Stromal cell of bone marrow (primary cell): Measurements from ENCODE around the gene EML6.
A peak's percentile ranks its signal among the peaks of the same experiment; 100 is the strongest.

Source experiments
- DNase-seq: peaks from one replicate; pipeline ENCODE4 v3.0.0-alpha.2; 2012; ENCODE audit warnings: low read depth

Gene EML6

DNA sequence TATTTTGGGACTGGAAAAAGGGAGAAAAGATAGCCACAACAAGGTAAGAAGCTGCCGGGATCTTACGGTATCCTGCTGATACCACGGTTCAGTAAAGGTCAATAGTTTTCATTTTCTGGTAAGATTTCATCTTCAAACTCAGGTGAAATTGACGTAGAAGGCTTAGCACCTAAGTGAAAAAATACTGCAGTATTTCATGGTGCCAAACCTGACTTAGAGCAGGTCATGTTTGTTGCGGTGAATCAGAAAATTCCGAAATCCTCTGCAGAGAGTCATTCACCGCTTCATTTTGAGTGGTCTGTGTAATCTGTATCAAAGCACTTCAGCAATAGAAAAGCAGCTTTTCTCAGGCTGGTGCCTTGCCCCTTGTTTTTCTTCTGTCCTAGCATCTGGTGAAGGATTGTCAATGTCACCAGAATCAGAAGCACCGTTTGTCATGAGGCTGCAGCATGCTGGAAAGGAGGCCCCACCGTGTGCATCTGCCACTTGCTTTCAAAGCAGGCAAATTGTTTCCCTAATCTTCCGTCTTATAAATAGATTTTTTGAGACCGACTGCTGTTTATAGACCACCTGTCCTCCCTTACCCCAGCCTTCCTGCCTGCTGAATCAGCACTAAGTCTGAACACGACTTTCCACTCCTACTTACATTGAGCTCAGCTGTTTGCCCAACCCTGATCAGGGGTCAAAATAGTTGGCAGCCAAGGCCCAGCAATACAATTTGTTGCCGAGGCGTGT is 156.3 kb downstream of the EML6 start:
- no peak for DNase-seq

DNA sequence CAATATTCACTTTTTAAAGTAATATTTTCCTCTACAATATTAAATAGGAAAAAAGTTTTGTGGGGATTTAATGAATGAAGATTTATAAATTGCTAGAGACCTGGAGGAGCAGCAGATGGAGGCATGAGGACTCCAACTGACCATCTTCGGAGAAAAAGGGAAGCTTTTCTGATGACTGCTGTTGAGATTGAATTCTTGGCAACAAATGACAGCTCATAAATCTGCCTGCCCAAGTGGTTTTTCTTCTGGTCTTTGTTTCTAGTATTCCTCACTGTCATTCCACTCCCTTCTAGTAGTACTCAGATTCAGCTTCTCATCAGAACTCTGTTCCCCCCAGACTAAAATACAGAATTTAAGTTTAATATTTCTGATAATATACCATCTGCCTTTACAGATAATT is 157.0 kb downstream of the EML6 start:
- DNase-seq, result no peak

DNA sequence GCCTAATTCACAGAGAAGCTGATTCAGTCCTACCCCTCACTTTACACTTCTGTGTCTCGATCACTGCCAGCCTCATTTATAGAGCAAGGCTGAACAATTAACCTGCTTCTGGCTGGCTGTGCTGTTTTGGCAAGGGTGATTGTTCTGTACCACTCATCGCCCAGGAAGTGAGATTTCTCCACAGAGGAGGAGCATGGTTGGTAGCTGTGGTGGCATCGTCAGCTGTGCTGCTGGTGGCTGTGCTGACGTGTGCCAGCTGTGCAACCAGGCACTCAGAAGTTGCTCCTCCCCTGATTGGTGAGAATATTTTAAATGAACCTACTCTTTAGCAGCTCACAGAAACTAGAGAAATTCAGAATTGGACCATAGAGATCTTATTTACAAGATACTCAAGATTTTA is 158.3 kb downstream of the EML6 start:
- no peak for DNase-seq

DNA sequence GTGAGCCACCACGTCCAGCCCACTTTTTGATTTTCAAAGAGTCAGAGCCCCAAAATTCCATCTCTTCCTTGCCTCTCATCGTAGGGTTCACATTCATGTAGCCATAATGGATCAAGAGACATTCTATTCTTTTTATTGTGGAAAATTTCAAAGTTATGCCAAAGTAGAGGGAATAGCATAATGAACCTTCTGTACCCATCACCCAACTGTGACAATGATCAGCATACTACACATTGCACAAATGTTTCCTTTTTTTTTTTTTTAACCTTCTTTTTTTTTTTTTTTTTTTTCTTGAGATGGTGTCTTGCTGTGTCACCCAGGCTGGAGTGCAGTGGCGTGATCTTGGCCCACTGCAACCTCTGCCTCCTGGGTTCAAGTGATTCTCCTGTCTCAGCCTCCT is 162.4 kb downstream of the EML6 start:
- no peak for DNase-seq

DNA sequence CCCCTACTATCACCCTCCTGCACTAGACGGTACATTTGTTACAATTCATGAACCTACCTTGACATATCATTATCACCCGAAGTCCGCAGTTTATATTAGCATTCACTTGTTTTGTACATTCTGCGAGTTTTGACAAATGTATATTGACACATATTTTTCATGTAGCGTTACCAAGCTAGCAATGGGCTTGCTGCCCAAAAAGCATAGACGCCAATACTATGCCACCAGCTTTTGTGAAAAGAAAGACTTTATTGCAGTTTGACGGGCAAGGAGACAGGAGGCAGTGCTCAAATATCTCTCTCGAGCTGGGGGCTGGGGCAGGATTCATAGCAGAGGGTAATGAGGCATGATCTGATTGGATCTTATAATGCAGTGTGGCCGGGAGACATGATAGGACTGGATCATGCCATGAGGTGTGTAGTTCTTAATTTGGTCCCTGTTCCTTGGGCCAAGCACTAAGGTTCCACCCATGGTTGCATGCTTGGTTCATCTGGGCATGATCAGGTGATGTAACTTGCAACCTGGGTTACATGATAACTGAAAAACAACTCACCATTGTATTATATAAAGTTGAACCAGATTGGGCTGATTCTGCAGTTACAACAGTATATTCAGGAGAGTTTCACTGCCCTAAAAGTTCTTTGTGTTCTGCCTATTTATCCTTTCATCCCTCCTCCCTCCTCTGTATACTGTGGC is 164.5 kb downstream of the EML6 start:
- DNase-seq, result no peak

DNA sequence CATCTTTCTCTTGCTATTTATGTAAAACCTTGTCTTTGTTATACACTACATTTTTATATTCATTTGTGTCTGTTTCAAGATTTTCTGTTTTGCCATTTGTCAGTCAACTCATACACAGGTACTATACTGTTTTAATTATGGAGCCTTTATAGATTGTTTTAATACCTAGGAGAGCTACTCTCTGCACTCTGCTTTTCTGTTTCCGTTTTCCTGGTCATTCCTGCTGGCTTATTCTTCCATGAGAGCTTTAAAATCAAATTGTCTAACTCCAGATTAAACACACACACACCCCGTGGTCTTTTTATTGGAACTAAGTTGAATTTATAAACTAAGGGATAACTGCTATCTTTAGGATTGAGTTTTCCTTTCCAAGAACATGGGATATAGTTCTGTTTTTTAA is 165.6 kb downstream of the EML6 start:
- DNase-seq, result no peak

DNA sequence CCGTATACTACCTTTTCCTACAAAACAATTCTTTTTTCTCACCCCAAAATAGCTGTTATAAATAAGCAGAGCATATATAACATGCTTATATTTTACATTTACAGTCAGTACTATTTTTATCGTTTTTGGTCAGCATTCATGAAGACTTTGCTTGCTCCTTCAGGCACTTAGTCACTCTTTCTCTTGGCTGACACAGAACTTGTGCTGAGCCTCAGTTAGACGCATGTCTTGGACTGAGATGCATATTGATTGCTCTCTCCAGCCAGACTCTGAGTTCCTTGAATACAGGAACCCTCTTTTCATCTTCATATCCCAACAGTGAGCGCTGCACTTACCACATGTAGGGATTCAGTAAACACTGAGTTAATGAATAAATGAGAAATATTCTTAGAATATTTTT is 168.4 kb downstream of the EML6 start:
- no peak for DNase-seq

DNA sequence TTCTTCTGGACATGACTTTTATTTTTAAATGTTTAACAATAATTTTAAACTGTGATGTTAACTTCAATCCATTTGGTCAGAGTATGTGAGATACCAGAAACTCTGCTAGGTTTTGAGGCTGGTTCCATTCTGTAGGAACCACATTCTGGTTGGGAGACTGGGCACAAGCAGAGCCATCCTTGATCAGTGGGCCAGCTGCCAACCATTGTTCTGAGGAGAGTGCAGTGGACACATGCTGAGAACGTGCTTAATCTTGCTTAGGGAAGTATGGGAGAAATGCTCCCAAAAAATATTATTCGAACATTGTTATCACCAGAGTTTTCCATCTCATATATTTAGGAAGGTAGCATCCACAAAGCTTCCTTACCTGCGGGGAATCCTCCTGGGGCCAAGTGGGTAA is 171.0 kb downstream of the EML6 start:
- no peak for DNase-seq

DNA sequence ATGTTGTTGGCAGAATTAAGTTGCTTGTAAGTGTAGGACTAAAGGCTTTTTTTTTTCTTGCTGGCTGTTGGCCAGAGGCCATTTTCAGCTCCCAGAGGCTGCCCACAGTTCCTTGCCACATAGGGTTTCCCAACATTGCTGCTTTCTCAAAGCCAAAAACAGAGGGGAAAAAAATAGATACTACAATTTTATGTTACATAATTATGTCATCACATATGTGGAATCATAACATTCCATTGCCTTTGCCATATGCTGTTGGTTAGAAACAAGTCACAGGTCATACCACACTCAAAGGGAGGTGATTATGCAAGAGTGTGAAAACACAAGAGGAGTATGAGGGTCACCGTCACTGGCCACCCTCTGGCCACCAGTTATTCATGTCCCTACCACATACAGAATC is 172.3 kb downstream of the EML6 start:
- no peak for DNase-seq

DNA sequence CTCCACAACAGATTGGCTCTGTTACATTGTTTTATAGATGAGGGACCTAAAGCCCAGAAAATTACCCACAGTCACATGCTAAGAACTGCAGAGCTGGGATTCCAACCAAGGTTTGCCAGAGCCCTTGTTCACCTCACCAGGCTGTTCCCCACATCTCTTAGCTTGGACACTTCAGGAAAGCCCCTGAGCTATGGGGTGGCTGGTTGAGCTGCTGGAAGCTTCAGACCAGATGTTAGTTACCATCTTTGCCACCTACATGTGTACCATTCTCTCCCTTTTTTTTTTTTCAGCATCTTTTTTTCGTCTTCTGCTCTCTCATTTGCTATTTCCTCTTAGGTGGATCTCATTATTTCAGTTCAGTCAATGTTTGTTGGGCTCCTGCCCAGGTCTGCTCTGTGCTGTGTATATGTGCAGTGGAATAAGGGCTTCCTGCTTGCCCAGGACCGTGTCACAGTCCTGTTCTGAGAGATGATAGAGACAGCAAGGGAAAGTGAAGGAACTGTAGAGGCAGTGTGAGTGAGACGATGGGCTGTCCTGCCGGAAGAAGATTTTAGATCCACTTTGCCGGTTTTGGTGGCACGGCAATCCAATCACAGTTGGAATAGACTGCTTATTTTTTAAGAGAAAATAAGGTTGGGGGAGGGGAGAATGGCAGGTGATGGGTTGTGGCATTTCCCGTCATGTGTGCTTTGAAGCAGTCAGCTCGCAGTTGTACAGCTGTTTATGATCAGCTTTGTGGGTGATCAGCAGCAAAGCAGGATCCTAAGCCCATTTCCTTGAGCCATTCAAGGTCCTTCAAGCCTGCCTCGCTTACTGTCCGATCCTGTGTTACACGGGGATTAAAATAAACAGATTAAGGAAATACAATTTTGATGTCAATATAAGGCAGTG is 174.2 kb downstream of the EML6 start:
- no peak for DNase-seq

DNA sequence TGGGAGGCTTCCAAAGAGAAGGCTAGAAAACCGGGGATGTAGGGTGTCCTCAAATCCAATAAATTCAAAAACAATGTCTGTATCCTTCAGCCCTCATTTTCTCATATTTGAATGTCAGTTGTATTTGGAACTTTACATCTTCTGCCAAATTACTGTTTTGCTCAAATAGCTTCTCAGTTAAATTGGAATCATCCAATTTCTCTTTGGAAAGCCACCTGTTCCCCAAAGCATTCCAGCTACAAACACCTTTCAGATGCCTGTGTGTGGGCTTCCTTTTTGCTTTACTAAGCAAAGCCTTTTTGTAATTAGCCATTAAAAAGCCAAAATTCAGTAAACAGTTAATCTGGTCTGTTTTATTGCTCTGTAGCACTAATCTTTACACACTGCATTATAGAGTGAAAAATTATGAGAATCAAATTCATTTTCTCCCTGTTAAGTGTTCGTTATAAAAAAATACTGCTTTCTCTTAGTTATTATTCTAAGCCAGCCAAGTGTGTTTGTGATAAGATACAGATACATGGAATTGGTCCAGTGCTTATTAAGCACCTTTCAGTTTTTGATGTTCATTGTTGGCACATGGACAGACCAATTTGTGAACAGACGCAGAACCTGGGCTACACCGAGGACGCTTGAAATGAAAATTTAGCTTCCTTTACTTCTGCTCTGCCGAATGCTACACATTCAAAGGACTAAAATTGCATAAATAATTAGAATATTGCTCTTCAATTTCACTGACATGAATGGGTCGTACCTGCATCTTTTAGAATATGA is 175.2 kb downstream of the EML6 start:
- DNase-seq, result no peak

DNA sequence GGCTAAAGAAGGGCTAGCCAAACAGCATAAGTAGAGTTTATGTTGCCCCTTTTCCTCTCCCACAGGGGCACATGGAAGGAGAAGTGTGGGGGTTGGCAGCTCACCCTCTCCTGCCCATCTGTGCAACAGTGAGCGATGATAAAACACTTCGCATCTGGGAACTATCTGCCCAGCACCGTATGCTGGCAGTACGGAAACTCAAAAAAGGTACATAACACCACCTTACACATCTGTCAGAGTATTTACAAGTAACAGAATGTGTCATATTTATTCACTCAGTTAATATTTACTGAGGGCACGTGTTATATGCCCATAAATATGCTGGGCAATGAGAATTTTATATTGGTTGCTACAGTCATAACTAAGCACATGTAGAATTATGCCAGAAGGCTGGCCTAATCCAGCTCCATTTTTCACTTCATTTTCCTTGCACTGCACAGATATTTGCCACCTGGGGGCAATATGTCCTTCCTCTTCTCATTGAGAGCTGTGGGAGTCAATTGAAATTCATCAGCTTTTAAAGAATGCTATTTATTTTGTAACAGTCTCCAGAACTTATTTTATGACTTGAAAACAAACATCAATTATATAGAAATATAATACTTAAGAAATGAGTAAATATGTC is 176.2 kb downstream of the EML6 start:
- DNase-seq, result peak; percentile 71

DNA sequence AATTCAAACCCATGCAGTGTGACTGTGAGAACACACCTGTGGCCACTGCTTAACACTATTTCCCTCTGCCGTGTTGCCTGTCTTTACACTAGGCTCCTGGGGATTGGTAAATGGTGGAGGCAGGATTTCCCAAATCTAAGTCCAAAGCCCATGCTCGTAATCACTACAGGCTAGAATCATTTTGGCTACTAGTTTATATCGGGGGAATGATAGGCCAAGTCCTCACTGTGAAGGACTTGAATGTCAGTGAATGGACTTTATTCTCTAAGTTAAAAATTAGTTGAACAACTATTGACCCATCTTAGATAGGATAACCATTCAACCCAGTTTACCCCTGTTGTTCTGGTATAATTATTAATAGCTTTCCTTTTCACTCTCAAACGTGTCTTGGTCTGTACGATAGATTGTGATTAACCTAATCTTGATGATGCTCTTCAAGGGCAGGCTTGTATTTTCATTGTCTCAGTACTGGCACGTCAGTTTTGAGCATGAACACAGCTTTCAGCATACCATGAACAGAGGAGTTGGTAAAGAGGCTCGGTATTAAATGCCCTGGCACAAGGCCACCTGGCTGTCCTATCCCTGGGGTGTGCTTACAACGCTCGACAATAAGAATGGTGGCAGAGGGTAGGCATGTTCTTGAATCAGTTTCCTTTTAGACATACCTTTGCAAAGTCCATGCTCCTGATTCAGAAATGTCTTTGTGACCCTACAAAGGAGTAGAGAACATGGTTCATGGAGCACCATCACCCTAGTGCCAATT is 177.9 kb downstream of the EML6 start:
- no peak for DNase-seq

DNA sequence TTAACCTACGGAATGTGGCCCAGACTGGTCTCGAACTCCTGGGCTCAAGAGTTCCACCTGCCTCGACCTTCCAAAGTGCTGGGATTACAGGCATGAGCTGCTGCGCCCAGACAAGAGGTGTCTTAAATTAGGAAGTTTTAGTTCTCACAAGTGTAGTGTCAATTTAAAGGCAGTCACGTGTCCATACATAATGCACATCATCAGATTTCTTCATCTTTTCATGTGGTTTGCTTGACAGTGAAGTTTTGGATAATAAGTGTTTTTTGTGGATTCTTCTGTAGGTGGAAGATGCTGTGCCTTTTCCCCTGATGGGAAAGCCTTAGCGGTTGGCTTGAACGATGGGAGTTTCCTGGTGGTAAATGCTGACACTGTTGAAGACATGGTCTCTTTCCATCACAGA is 179.3 kb downstream of the EML6 start:
- no peak for DNase-seq

DNA sequence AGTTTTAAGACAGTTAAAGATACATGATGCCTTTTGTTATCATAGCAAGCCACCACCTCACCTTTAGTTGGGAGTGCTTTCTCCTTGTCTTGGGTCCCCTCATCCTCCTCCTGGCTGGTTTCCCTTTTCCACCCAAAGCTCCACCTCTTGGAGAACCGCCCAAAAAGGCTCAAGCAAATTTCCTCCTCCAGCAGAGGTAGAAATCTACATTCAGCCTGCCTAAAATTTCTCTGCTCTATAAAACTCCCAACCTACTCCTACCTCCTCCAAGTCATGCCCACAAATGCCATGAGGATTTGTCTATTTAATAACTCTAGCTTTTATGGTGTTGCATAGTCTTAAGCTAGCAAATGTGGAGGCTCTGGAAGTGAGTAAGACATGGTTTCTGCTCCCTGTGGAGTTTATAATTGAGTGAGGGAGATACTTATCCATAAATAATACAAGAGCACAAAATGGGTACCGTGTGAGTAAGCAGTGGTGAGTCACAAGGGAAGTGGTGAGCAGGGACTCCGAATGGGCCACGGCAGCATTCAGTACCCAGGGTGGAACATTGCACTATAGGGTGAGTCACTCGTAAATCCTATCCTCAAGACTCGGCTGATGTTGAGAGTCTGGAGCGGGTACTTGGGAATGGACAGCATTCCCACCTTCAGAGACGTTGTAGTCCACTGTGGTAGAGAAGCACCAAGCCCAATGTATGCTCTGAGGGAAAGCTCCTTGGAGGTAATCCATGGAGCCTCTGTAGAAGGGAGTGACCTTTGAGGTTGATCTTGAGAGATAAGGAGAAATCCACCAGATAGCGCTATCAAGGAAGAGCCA is 180.5 kb downstream of the EML6 start:
- DNase-seq, result peak; percentile 99

DNA sequence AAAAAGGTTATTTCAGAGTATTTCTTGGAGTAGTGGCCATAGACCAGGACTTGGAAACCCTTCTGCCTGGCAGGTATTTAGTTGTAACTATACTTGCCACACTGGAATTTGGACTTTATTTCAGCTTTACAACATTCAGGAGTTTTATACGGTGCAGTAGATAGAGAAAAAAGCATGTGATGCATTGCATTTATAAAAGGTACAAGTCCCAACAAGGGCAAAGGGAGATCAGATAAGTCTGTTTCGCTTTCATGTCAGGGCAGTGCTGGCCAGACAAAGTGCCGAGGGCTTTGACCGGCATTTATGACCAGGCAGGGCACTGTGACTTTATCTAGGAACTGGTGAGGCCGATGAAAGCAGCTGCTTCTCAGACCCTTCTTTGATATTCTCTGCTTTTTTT is 181.4 kb downstream of the EML6 start:
- DNase-seq, result no peak

DNA sequence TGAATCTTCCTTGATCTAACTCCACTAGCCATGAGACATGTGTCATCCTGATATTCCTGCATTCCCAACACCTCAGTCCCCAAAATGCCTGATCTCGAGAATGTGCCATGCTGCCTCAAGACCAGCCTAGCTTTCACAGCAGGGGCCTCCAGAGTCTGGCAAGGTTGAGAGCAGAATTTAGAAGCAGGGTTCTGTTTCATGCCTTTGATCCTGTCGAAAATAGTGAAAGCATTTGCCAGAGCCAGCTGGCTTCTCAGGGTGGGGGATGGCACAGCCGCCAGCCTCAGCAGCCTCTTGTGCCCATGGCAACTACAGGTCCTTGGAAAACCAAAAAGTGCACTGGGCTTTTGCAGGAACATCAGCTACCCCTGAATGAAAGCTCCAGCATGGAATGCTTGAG is 183.3 kb downstream of the EML6 start:
- no peak for DNase-seq

DNA sequence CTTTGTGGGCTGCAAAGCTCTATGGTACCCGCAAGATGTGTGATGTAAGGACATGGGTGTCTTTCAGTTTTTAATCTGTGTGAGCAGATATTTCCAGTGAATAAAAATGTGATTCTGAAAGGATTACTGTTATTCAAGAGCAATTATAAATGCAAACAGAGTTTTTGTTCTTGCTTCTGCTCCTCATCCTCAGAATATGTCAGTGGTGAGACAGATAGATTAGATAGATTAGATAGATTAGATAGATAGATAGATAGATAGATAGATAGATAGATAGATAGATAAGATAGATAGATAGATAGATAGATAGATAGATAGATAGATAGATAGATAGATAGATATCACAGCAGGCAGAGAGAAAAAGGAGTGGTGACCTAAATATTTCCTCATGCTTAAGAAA is 184.2 kb downstream of the EML6 start:
- DNase-seq, result no peak

DNA sequence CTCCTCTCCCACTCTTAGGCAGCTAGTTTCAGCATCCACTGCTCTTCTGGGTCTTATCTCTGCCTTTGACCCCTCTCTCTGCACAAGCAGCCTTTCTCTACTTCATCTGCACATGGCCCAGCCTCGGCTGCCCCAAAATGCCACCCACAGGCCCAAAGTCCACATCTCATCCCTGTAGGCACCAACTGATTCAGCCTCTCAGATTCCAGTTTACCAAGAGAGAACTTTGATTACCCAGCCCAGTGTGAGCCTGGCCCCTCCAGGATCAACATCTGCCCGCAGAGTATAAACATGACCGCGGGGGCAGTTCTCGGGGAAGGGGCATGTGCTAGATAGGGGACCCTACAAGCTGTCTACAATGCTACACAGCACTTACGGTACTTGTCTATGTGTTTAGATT is 185.1 kb downstream of the EML6 start:
- no peak for DNase-seq

DNA sequence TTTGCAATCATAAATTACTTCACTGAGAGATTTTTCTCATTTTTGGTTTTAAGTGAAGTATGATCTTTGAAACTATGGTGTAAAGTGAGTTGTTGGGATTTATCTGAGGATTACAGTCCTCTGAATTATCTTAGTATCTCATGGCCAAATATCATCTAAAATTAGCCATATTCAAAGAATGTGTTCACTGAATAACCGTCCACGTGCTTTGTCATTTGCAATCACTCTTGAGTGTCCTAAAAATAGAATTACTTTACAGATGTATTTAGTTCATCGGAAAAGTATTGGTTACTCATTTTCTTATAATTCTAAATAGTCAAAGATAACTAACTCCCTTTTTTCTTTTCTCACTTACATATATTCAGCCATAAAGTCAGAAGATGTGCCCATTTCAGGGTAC is 185.5 kb downstream of the EML6 start:
- DNase-seq, result no peak
